G401.6 (cell line): ENCODE data around the gene GPR137B.

Experiments
- FAIRE-seq: peaks from 2 replicates; lab custom pipeline; 2012; peaks lifted over from hg19 to GRCh38; lab: Jason Lieb, UNC

Gene GPR137B

GRCh38 chr1:236204656-236205055 lies 62.3 kb downstream of the GPR137B start:
- FAIRE-seq: no peak

GRCh38 chr1:236206548-236206947 lies 64.2 kb downstream of the GPR137B start:
- FAIRE-seq: no peak

- no peak for FAIRE-seq
Observed at GRCh38 chr1:236207121-236207520, 64.8 kb downstream of the GPR137B start.

DNA sequence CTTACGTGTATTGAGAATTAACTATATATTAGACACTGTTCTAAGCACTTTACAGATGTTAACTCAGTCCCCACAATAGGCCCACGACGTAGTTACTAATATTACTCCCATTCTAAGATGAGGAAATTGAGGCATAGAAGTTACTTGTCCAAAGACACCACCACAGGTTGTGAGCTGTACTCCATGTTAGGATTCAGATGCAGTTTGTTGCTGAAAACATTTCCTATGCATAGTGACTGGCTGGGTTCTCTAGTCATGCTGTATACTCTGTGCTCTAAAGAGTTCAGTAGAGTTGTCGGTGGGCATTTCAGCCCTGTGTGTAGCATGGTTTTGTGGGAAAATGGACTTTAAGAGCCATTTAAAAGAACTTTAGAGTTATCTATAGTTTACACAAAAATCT lies 65.2 kb downstream of the GPR137B start:
- FAIRE-seq: no peak

DNA sequence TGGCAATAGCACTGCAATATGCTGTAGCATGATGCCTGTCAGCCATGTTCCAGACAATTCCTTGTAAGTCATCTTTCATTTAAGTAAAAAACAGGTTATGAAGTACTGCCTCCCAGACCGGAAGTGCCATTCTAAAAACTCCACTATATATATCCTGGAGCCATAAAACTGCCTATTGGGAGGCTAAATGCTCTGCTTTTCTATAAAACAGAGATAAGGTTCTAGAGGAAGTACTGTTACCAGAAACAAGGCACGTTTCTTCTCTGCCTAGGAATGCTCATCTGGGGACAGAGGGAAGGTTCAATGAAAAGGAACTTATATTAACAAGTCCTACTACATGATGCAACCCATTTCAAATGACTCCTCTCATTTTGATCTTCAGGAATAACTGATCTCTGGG lies 66.8 kb downstream of the GPR137B start:
- no peak for FAIRE-seq

- no peak for FAIRE-seq
Observed at GRCh38 chr1:236209713-236210112, 67.4 kb downstream of the GPR137B start.

- FAIRE-seq: no peak
Observed at GRCh38 chr1:236211815-236212214, 69.5 kb downstream of the GPR137B start.

DNA sequence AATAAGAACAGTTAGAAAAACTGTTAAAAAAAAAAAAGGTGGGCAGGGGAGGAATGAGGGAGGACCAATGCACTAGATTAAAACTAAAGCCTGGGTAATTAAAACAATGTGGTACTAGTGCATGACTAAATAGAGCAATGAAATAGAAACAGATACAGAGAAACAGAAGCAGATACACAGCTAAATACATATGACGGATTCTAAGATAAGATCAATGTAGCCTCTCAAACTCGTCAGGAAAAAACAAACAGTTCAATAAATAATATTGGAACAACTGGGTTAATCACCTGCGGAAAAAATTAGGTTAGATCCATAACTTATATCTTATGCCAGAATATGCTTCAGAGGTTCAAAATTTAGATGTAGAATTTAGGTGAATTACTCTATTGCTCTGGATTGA lies 71.2 kb downstream of the GPR137B start:
- FAIRE-seq: no peak

DNA sequence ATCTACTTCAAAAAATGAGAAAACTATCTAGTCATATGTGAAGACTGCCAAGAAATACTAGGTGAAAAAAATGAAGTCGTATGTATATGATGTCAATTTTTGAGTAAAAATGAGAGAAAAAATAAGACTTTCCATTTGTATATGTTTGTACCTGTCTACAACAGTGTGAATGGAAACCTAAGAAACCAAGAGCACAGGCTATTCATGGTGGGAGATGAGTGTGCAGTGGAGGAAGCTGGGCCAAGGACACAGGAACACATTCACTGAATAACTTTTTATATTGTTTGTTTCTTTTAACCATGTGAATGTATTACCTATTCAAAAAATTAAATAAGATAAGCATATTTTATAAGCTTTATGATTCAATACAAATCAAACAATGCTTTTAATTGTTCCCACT lies 72.4 kb downstream of the GPR137B start:
- FAIRE-seq: no peak

DNA sequence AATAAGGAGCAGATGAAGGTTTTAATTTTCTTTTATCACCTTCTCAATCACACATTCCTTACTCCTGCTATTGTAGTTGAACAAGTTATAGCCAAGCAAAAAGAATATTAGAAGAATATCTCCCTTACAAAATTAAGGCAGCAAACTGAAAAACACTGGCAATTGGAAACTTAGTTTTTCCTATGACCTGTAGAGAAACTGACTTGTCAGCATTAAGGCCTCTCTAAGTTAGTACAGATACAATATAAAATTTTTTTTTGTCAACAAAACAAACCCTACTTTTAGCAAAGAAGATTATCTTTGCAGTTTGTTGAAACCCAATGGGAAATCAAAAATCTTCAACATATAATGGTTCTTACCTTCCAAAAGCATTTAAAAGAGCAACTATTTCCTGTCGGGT lies 78.1 kb downstream of the GPR137B start:
- no peak for FAIRE-seq

GRCh38 chr1:236222632-236223031 lies 80.3 kb downstream of the GPR137B start:
- FAIRE-seq: no peak

DNA sequence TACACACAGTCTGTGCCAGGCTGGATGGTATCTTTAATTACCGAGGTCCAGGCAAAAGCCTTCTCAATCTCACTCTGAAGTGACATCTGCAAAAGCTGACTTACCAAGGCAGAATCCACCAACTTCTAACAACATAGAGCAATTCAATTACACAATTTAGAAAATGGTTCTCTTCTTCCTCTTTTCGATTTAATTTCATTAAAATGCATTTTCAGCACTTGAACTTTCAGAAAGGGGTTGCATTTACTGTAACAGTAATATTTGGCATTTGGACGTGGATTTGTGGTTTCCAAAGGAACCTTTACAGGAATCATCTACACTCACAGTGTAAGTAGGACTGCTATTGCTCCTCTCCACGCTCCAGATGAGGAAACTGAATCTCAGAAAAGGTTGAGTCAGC lies 86.1 kb downstream of the GPR137B start:
- no peak for FAIRE-seq

DNA sequence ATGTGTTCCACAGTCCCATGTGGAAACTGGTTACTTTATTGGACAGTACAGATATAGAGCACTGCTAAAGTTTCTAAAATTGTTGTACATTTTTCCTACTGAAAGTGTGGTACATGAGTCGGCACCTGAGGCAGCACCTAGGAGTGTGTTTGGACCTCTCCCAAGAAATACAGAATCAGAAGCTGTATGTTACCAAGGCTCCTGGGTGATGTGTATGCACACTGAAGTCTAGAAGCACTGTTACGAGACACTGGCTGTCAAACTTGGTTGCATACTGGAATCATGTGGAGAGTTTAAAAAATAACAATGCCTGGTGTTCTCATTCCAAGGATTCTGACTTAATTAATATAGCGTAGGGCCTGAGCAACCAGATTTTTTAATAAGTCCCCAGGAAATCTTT lies 92.8 kb downstream of the GPR137B start:
- no peak for FAIRE-seq

- FAIRE-seq: no peak
Observed at GRCh38 chr1:236239092-236239585, 96.8 kb downstream of the GPR137B start.

DNA sequence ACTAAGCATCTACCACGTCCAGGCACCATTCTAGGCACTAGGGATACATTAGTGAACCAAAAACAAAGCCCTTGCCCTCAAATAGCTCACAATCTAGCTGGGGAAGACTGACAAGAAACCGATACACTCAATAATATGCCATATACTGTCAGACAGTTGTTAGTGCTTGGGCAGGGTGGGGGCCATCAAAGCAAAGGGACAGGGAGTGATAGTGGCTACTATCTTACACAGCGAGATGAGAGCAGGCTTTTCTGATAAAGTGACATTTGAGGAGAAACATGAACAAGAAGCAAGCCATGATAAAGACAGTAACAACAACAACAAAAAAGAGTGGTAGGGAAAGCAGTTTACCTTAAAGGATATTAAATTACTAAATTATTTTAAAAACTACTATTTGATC lies 98.3 kb downstream of the GPR137B start:
- no peak for FAIRE-seq

GRCh38 chr1:236242568-236242967 lies 100.2 kb downstream of the GPR137B start:
- no peak for FAIRE-seq

- no peak for FAIRE-seq
Observed at GRCh38 chr1:236247286-236247685, 104.9 kb downstream of the GPR137B start.

DNA sequence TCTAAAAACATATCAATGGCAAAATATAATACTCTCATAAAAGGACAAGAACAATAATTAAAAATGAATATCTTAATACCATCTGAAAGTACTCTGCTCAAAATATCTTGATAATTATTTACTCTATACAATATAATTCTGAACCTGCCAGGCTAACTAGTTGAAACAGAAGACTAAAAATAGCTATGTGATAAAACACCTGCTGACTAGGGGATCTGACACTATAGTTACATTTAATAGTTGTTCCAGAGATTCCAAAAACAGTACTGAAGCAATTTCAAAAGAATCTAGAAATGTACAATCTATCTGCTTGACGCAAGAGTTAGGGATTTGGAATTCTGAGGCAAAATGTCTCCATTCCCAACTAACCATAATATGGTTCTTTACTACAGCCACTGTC lies 109.2 kb downstream of the GPR137B start:
- no peak for FAIRE-seq

- no peak for FAIRE-seq
Observed at GRCh38 chr1:236253119-236253518, 110.8 kb downstream of the GPR137B start.

GRCh38 chr1:236253918-236254637 lies 111.7 kb downstream of the GPR137B start:
- no peak for FAIRE-seq

DNA sequence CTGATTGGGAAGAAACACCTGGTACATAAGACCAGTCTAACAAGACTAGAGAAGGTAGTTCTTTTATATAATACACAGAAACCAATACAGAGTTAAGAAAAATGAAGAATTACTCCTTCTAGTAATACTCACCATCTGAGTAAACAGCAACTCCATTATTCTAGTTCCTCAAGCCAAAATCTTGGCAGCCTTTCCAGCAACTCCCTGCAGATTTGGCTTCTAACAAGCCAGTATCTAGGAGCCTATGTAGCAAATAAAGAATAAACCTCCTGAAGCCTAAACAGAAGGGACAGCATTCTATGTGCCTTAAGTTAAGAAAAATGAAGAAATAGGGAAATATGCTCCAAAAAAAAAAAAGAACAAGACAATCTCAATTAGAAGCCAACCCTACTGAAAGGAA lies 114.9 kb downstream of the GPR137B start:
- no peak for FAIRE-seq

GRCh38 chr1:236258114-236258622 lies 115.8 kb downstream of the GPR137B start:
- no peak for FAIRE-seq
